ENCODE measurements around the gene KCNN4.

Gene KCNN4

DNA sequence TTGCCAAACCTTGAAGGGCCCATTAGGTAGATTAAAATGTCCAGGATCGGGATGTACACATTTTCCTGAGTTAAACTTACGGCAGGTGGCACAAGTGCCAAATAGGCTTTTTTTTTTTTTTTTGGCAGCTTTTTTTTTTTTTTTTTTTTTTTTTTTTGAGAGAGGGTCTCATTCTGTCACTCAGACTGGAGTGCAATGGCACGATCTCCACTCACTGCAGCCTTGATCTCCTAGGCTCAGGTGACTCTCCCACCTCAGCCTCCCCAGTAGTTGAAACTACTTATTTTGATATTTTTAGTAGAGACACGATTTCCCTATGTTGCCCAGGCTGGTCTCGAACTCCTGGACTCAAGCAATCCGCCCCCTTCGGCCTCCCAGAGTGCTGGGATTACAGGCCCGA is 55.9 kb downstream of the KCNN4 start:
- no peak for FAIRE-seq
- DNase-seq (ENCODE audit: extremely low spot score, insufficient read length, low read depth): no peak

DNA sequence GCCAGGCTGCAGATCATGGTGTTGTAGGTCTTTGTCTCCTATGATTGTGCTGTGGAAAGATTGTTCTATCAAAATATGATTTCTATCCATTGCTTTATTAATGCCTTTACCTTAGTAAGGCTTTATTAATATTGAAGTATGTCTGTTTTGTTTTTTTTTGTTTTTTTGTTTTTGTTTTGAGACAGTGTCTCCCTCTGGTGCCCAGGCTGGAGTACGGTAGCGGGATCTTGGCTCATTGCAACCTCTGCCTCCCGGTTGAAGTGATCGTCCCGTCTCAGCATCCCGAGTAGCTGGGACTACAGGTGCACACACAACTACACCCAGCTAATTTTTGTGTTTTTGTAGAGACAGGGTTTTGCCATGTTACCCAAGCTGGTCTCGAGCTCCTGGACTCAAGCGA is 57.2 kb downstream of the KCNN4 start:
- DNase-seq (ENCODE audit: extremely low spot score, insufficient read length, low read depth) (no peak), FAIRE-seq (no peak)

GRCh38 chr19:43721469-43722048 is 59.2 kb downstream of the KCNN4 start:
- DNase-seq (ENCODE audit: extremely low spot score, insufficient read length, low read depth) (no peak), FAIRE-seq (no peak)

DNA sequence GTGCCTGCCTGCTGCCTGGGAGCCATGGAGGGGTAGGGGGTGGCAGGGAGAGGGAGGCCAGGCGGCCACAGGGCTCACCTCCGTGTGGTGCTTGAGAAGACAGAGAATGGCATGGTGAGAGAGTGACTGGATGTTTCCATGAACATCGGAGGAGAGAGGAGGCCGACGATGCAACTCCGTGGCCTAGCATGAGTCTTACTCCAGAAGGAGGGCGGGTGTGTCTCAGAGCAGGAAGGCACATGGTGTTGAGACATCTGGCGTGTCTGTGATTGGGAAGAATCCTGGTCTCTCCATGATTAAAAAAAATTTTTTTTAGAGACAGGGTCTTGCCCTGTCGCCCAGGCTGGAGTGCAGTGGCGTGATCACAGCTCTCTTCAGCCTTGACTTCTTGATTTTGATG is 59.8 kb downstream of the KCNN4 start:
- FAIRE-seq (no peak), DNase-seq (ENCODE audit: extremely low spot score, insufficient read length, low read depth) (no peak)

DNA sequence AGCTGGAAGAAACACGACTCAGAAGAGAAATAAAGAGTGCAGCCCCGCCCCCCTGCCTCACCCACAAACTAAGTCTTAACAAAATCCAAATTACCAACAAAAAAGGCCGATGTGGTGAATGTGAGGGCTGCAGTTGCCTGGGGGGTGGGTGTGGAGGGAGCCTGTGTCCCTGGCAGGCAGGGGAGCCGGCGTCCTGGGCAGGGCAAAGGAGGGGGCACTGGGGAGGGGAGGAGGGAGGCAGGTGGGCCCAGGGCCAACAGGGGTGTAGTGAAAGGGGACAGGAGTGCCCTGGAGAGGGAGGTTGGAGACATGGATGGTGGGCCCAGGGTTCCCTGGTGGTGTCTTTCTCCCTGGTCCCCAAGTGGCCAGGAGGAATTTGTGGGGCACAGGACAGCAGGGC is 60.9 kb downstream of the KCNN4 start:
- FAIRE-seq: no peak
- DNase-seq (ENCODE audit: extremely low spot score, insufficient read length, low read depth): no peak

DNA sequence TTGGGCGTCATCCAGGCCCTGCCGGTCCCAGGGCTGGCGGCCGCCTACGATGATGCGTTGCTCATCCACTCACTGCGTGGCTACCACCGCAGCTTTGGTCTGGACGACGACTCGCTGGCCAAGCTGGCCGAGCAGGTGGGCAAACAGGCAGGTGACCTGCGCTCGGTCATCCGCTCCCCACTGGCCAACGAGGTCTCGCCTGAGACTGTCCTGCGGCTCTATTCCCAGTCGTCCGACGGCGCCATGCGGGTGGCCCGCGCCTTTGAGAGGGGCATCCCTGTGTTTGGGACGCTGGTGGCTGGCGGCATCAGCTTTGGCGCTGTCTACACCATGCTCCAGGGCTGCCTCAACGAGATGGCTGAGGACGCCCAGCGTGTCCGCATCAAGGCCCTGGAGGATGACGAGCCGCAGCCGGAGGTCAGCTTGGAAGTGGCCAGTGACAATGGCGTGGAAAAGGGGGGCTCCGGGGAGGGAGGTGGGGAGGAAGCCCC is 61.4 kb downstream of the KCNN4 start:
- DNase-seq (ENCODE audit: extremely low spot score, insufficient read length, low read depth): no peak
- no peak for FAIRE-seq

GRCh38 chr19:43718627-43719377 is 62.0 kb downstream of the KCNN4 start:
- DNase-seq (ENCODE audit: extremely low spot score, insufficient read length, low read depth): no peak
- FAIRE-seq: no peak

Measured in GM18507 (cell line).